ENCODE measurements around the gene TMEM190. TPM values are rescaled to one million over a fixed set of nuclear protein-coding genes. Genes with fewer than 3 reads are reported as not detected.

Gene TMEM190
- total and polyA plus RNA-seq, 2 donors (not counting 1 experiment from before 2014, with no cell fraction given) = not detected

DNA sequence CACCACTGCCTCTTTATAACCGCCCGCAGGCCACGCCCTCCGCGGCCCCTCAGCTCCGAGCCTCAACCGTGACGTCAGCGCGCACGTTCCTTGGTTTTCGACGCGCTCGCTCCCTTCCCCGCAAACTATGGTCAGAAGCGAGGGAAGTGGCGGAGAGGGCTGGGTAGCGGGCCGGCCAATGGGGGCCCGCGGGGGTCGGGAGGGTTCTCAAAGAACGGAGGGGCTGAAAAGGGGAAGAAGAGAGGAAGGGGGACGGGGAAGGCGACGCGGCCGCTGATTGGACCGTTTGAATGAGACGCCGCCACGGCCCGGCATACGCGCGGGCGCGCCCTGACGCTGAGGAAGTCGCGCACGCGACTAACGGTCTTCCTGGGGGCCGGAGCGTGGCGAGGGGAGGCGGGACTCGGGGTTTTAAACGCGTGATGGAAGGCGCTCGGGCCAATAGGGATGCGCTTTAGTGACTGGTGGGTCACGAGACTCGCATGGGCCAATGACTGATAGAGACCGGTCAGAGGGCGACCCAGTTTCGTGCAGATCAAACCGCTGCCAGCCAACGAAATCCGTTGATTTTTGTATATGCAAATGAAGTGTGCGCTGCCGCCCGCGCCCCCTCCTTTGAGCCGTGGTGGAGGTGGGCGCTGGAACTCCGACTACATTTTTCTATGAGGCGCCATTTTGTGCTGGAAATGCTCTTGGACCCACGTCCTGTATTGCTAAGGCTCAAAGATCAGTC lies 31.3 kb downstream of the TMEM190 start:
- Histone ChIP-seq H3K36me3 (replicated peaks in 1 of 2; ENCODE audit: control extremely low read depth in 1 of 2, control insufficient read depth in 1 of 2, extremely low read depth in 1 of 2, insufficient read depth in 2 of 2, low read length in 1 of 2) (peaks cover 0 to 29% of the 10 kb centered on the region in 2 experiments), H3K4me3 (ENCODE audit: control extremely low read depth in 1 of 5, extremely low read depth in 1 of 5, insufficient read depth in 1 of 5, low read depth in 2 of 5, low read length in 4 of 5) (peak overlapping the region; percentile 55 to 89 (median 77)), H3K9me3 (ENCODE audit: control extremely low read depth in 1 of 3, control insufficient read depth in 2 of 3, insufficient read depth in 1 of 3, low read length in 2 of 3) (peaks cover 0 to 20% (median 3%) of the 10 kb centered on the region in 3 donors), H3K79me2 (ENCODE audit: control insufficient read depth, insufficient read depth, low read length) (peaks cover 25% of the 10 kb centered on the region), H2AFZ (ENCODE audit: insufficient read depth, low read depth, low read length, poor library complexity, severe bottlenecking) (peak overlapping the region; percentile 85), H3K27ac (ENCODE audit: low read length in 2 of 2) (peak overlapping the region; percentile 99 to 100), H3K27me3 (replicated peaks in 1 of 4; ENCODE audit: control extremely low read depth in 1 of 4, control insufficient read depth in 3 of 4, insufficient read depth in 4 of 4, low read length in 3 of 4) (no peaks in the 10 kb centered on the region), H3K4me2 (replicated peaks; ENCODE audit: low read depth, low read length, poor library complexity, severe bottlenecking) (peak overlapping the region; percentile 90), H4K20me1 (ENCODE audit: control insufficient read depth, insufficient read depth, low read length, poor library complexity, severe bottlenecking) (peaks cover 5% of the 10 kb centered on the region), H3K4me1 (ENCODE audit: control insufficient read depth in 2 of 2, insufficient read depth in 2 of 2, low read length in 2 of 2) (peaks cover 11 to 25% of the 10 kb centered on the region in 2 donors), H3K9ac (ENCODE audit: low read length) (peak overlapping the region; percentile 79)
- peak overlapping the region; percentile 99 for H3K27ac Mint-ChIP-seq
- peaks cover 6% of the 10 kb centered on the region for H3K9me3 Mint-ChIP-seq (ENCODE audit: insufficient read depth)
- H3K4me3 Mint-ChIP-seq = peak overlapping the region; percentile 98
- TF ChIP-seq CTCF (IDR thresholded peaks at IDR 0.05) (no peak), EZH2 (IDR thresholded peaks at IDR 0.05; ENCODE audit: borderline replicate concordance, insufficient read depth, low read depth, low read length, poor library complexity, severe bottlenecking) (no peak)
- intact Hi-C loops (cut with micrococcal nuclease) = loop anchor here (1.0 to 5.0 kb wide), 9 partner anchors 23 to 234 kb away; partner anchors contain the start of genes C19orf85, FIZ1, HSPBP1 and ISOC2
- WGBS (ENCODE audit: insufficient coverage) = under 1% methylated on average over 69 of the region's 72 CpGs
- DNase-seq (peak; percentile 100), ATAC-seq (ENCODE audit: low read depth) (peak; percentile 83)
- H3K27me3 Mint-ChIP-seq = no peaks in the 10 kb centered on the region
- ChIA-PET POLR2A (interaction anchor here (0.6 to 2.3 kb wide), 15 partner anchors 15 to 290 kb away, joined by 3 to 21 read pairs (median 7); partner anchors contain the start of genes ISOC2, KMT5C, PPP1R12C and PPP6R1), CTCF (interaction anchor here (0.6 to 1.9 kb wide), 6 partner anchors 8 to 267 kb away, joined by 3 to 6 read pairs (median 4); partner anchors contain the start of gene TMEM238)
- peaks cover 32% of the 10 kb centered on the region for H3K4me1 Mint-ChIP-seq

Data from B cell (primary cell).